Peyer's patch (tissue), 4 donors: ENCODE measurements around the gene HSD17B1.

ENCODE experiments used
- POLR2A ChIP-seq, 2 donors: fragments of 450-650 bp; IDR thresholded peaks; one replicate each; pipeline ENCODE4 v1.5.1; 2017; ENCODE audit warnings: antibody characterized with exemption in 2 of 2, mild to moderate bottlenecking in 2 of 2, moderate library complexity in 2 of 2
- TF ChIP-seq, protein P1 (sequence below), 6 experiments: fragments of 450-650 bp in 4 of 6; fragments of 200-600 bp in 2 of 6; sonication (generic) in 1 of 6; IDR thresholded peaks; one replicate each; pipeline ENCODE4 v1.5.1; 2017 to 2019; ENCODE audit warnings: antibody characterized with exemption in 6 of 6, mild to moderate bottlenecking in 3 of 6, moderate library complexity in 1 of 6

DNA sequence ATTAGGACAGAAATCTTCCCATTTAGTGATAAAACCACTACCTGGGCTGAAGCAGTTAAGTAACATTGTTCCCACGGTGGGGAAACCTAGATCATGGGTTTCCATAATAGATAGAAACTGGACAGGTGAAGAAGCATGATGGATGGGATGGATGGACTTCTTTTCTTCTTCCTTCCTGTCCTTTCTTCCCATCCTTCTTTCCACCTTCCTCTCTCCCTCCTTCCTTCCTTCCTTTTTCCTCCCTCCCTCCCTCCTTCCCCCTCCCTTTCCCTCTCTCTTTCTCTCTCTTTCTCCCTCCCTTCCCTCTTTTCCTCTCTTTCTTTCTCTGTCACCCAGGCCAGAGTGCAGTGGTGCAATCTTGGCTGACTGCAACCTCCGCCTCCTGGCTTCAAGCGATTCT lies 21.7 kb downstream of the HSD17B1 start:
- TF ChIP-seq, protein P1, sequence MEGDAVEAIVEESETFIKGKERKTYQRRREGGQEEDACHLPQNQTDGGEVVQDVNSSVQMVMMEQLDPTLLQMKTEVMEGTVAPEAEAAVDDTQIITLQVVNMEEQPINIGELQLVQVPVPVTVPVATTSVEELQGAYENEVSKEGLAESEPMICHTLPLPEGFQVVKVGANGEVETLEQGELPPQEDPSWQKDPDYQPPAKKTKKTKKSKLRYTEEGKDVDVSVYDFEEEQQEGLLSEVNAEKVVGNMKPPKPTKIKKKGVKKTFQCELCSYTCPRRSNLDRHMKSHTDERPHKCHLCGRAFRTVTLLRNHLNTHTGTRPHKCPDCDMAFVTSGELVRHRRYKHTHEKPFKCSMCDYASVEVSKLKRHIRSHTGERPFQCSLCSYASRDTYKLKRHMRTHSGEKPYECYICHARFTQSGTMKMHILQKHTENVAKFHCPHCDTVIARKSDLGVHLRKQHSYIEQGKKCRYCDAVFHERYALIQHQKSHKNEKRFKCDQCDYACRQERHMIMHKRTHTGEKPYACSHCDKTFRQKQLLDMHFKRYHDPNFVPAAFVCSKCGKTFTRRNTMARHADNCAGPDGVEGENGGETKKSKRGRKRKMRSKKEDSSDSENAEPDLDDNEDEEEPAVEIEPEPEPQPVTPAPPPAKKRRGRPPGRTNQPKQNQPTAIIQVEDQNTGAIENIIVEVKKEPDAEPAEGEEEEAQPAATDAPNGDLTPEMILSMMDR (IDR thresholded peaks at IDR 0.05), result no peak
- no peak for TF ChIP-seq POLR2A (IDR thresholded peaks at IDR 0.05)
